ENCODE measurements around the gene ZNF24. TPM values are rescaled to one million over a fixed set of nuclear protein-coding genes. Genes with fewer than 3 reads are reported as not detected.

Gene ZNF24
- total and polyA plus RNA-seq, 10 of the 15 experiments (the other 5 are each of a cell fraction or from before 2014, with no cell fraction given): 13.6 to 41.7 (median 28.3) TPM

GRCh38 chr18:35331367-35332087 lies 12.7 kb downstream of the ZNF24 start:
- no TSS peak for BruUV-seq (replicated peaks)
- no peak overlapping the region for H3K4me2 ChIP-seq (ENCODE audit: control insufficient read depth, insufficient read depth)
- ChIA-PET SMC1A (ENCODE audit: uncharacterized antibody, unreplicated experiment) (no interaction called here), CTCF (no interaction called here), POLR2A (no interaction called here), RAD21 (ENCODE audit: unreplicated experiment) (no interaction called here)
- in situ Hi-C loops (cut with MboI): no loop called here
- no peak overlapping the region for H3K27ac ChIP-seq (ENCODE audit: control insufficient read depth, insufficient read depth)
- no peaks in the 10 kb centered on the region for H4K20me1 ChIP-seq (ENCODE audit: control insufficient read depth, insufficient read depth)
- no peak overlapping the region for H3K4me3 ChIP-seq
- H3K36me3 ChIP-seq (ENCODE audit: control insufficient read depth in 2 of 2, insufficient read depth in 2 of 2, low read length in 1 of 2): peaks cover 2 to 21% of the 10 kb centered on the region in 2 experiments; a peak in 3 of 4 replicates
- FAIRE-seq: no peak
- TF ChIP-seq FOS (IDR thresholded peaks at IDR 0.05; ENCODE audit: borderline replicate concordance, extremely low read depth, insufficient read length) (no peak), NFYB (IDR thresholded peaks at IDR 0.05; ENCODE audit: insufficient read depth, low read depth, low read length) (no peak), CHD2 (IDR thresholded peaks at IDR 0.05; ENCODE audit: borderline replicate concordance, low read depth, low read length) (no peak), STAT1 (conservative IDR thresholded peaks at IDR 0.05) (no peak), SIX5 (IDR thresholded peaks at IDR 0.05; ENCODE audit: low read depth, low read length, severe bottlenecking) (no peak), ZBED1 (IDR thresholded peaks at IDR 0.05; ENCODE audit: borderline replicate concordance) (no peak), HCFC1 (IDR thresholded peaks at IDR 0.05; ENCODE audit: low read length) (no peak), POU2F2 (IDR thresholded peaks at IDR 0.05; ENCODE audit: borderline replicate concordance, low read depth, low read length) (no peak), IRF4 (IDR thresholded peaks at IDR 0.05; ENCODE audit: low read depth, low read length) (no peak), SMC3 (IDR thresholded peaks at IDR 0.05; ENCODE audit: borderline replicate concordance, low read length) (no peak), BMI1 (IDR thresholded peaks at IDR 0.05; ENCODE audit: borderline replicate concordance) (no peak), MYB (IDR thresholded peaks at IDR 0.05; ENCODE audit: borderline replicate concordance, low read depth, low read length) (no peak), KDM1A (IDR thresholded peaks at IDR 0.05; ENCODE audit: borderline replicate concordance) (no peak), DPF2 (IDR thresholded peaks at IDR 0.05) (no peak), ZNF217 (IDR thresholded peaks at IDR 0.05) (no peak), SMAD1 (IDR thresholded peaks at IDR 0.05; ENCODE audit: low read depth, partially characterized antibody) (no peak), RAD21 (IDR thresholded peaks at IDR 0.05; ENCODE audit: insufficient read depth, low read depth, low read length) (no peak), EZH2 (IDR thresholded peaks at IDR 0.05; ENCODE audit: borderline replicate concordance, control insufficient read depth, low read depth, low read length) (no peak)
- intact Hi-C loops (cut with micrococcal nuclease; ENCODE audit: unreplicated experiment): no loop called here
- H2AFZ ChIP-seq (ENCODE audit: control insufficient read depth, low read depth, low read length): no peak overlapping the region
- H3K9me3 ChIP-seq (replicated peaks; ENCODE audit: control insufficient read depth, insufficient read depth, low read length): no peaks in the 10 kb centered on the region; the same call in 2 of the 3 replicates
- no peaks in the 10 kb centered on the region for H3K4me1 ChIP-seq (ENCODE audit: control insufficient read depth, insufficient read depth, low read length)
- H3K27me3 ChIP-seq (replicated peaks in 1 of 2; ENCODE audit: control insufficient read depth in 2 of 2, insufficient read depth in 2 of 2, low read length in 1 of 2): no peaks in the 10 kb centered on the region
- no peak overlapping the region for H3K9ac ChIP-seq (ENCODE audit: control insufficient read depth, insufficient read depth, low read length)
- no peaks in the 10 kb centered on the region for H3K79me2 ChIP-seq (ENCODE audit: control insufficient read depth, insufficient read depth, low read length)
- ATAC-seq: no peak; the same call in 2 of the 3 replicates
- DNase-seq (ENCODE audit: low read depth, low spot score): no peak
- 98% methylated on average over 4 of the region's 4 CpGs for WGBS (ENCODE audit: insufficient coverage, insufficient replicate concordance, low lambda C conversion rate, missing lambda C conversion rate)
